HEK293 (cell line): Measurements from ENCODE around the gene ITGB4.

ENCODE experiments used
- ZNF274 ChIP-seq, 2 experiments: fragments of 200-500 bp in 1 of 2; fragments of 450-650 bp in 1 of 2; sonication (Bioruptor generic) in 1 of 2; formaldehyde crosslinking in 1 of 2; IDR thresholded peaks; 2 replicates each; pipeline versions ENCODE4 v1.5.1 to v1.6.1; 2014 to 2016; ENCODE audit warnings: borderline replicate concordance in 1 of 2, inconsistent platforms in 1 of 2, low read length in 1 of 2, missing biosample characterization in 1 of 2, missing genetic modification characterization in 1 of 2
- TF ChIP-seq, protein P1 (sequence below): fragments of 450-650 bp; formaldehyde crosslinking; IDR thresholded peaks from 2 replicates; pipeline ENCODE4 v1.5.1; 2016; ENCODE audit warnings: missing biosample characterization, missing genetic modification characterization
- TF ChIP-seq, protein P2 (sequence below): fragments of 450-650 bp; formaldehyde crosslinking; IDR thresholded peaks from 2 replicates; pipeline ENCODE4 v1.5.1; 2016; ENCODE audit warnings: missing biosample characterization, missing genetic modification characterization
- TF ChIP-seq, protein P3 (sequence below): fragments of 450-650 bp; formaldehyde crosslinking; IDR thresholded peaks from 2 replicates; pipeline ENCODE4 v1.5.1; 2016; ENCODE audit warnings: missing biosample characterization, missing genetic modification characterization
- TF ChIP-seq, protein P4 (sequence below): fragments of 450-650 bp; IDR thresholded peaks from 2 replicates; pipeline ENCODE4 v1.5.1; 2018; ENCODE audit warnings: missing biosample characterization, missing genetic modification characterization

DNA sequence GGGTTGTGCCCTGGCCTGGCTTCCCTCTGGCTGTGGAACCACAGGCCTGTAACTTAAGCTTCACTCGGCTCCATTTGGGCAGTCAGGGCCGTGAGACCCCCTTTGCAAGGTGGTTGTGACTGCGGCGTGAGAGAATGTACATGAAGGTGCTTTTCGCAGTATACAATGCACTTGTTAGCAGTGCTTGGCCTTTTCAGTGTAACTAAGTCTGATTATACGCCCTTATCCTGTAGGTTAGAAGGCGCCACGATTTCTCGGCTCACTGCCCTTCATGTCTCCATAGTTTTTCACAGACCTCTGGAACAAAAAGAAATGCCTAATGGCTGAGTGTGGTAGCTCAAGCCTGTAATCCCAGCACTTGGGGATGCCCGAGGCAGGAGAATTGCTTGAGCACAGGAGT, 40.8 kb upstream of the ITGB4 start:
- TF ChIP-seq, protein P1, sequence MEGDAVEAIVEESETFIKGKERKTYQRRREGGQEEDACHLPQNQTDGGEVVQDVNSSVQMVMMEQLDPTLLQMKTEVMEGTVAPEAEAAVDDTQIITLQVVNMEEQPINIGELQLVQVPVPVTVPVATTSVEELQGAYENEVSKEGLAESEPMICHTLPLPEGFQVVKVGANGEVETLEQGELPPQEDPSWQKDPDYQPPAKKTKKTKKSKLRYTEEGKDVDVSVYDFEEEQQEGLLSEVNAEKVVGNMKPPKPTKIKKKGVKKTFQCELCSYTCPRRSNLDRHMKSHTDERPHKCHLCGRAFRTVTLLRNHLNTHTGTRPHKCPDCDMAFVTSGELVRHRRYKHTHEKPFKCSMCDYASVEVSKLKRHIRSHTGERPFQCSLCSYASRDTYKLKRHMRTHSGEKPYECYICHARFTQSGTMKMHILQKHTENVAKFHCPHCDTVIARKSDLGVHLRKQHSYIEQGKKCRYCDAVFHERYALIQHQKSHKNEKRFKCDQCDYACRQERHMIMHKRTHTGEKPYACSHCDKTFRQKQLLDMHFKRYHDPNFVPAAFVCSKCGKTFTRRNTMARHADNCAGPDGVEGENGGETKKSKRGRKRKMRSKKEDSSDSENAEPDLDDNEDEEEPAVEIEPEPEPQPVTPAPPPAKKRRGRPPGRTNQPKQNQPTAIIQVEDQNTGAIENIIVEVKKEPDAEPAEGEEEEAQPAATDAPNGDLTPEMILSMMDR (tag by site-specific recombination), result no peak
- TF ChIP-seq ZNF274 (IDR thresholded peaks at IDR 0.05; ENCODE audit: low read length) (no peak), ZNF274 (tag by site-specific recombination; IDR thresholded peaks at IDR 0.05; ENCODE audit: borderline replicate concordance) (no peak)
- TF ChIP-seq, protein P2, sequence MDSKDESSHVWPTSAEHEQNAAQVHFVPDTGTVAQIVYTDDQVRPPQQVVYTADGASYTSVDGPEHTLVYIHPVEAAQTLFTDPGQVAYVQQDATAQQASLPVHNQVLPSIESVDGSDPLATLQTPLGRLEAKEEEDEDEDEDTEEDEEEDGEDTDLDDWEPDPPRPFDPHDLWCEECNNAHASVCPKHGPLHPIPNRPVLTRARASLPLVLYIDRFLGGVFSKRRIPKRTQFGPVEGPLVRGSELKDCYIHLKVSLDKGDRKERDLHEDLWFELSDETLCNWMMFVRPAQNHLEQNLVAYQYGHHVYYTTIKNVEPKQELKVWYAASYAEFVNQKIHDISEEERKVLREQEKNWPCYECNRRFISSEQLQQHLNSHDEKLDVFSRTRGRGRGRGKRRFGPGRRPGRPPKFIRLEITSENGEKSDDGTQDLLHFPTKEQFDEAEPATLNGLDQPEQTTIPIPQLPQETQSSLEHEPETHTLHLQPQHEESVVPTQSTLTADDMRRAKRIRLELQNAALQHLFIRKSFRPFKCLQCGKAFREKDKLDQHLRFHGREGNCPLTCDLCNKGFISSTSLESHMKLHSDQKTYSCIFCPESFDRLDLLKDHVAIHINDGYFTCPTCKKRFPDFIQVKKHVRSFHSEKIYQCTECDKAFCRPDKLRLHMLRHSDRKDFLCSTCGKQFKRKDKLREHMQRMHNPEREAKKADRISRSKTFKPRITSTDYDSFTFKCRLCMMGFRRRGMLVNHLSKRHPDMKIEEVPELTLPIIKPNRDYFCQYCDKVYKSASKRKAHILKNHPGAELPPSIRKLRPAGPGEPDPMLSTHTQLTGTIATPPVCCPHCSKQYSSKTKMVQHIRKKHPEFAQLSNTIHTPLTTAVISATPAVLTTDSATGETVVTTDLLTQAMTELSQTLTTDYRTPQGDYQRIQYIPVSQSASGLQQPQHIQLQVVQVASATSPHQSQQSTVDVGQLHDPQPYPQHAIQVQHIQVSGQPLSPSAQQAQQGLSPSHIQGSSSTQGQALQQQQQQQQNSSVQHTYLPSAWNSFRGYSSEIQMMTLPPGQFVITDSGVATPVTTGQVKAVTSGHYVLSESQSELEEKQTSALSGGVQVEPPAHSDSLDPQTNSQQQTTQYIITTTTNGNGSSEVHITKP (tag by site-specific recombination), result no peak
- TF ChIP-seq, protein P3, sequence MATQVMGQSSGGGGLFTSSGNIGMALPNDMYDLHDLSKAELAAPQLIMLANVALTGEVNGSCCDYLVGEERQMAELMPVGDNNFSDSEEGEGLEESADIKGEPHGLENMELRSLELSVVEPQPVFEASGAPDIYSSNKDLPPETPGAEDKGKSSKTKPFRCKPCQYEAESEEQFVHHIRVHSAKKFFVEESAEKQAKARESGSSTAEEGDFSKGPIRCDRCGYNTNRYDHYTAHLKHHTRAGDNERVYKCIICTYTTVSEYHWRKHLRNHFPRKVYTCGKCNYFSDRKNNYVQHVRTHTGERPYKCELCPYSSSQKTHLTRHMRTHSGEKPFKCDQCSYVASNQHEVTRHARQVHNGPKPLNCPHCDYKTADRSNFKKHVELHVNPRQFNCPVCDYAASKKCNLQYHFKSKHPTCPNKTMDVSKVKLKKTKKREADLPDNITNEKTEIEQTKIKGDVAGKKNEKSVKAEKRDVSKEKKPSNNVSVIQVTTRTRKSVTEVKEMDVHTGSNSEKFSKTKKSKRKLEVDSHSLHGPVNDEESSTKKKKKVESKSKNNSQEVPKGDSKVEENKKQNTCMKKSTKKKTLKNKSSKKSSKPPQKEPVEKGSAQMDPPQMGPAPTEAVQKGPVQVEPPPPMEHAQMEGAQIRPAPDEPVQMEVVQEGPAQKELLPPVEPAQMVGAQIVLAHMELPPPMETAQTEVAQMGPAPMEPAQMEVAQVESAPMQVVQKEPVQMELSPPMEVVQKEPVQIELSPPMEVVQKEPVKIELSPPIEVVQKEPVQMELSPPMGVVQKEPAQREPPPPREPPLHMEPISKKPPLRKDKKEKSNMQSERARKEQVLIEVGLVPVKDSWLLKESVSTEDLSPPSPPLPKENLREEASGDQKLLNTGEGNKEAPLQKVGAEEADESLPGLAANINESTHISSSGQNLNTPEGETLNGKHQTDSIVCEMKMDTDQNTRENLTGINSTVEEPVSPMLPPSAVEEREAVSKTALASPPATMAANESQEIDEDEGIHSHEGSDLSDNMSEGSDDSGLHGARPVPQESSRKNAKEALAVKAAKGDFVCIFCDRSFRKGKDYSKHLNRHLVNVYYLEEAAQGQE (tag by site-specific recombination), result no peak
- TF ChIP-seq, protein P4, sequence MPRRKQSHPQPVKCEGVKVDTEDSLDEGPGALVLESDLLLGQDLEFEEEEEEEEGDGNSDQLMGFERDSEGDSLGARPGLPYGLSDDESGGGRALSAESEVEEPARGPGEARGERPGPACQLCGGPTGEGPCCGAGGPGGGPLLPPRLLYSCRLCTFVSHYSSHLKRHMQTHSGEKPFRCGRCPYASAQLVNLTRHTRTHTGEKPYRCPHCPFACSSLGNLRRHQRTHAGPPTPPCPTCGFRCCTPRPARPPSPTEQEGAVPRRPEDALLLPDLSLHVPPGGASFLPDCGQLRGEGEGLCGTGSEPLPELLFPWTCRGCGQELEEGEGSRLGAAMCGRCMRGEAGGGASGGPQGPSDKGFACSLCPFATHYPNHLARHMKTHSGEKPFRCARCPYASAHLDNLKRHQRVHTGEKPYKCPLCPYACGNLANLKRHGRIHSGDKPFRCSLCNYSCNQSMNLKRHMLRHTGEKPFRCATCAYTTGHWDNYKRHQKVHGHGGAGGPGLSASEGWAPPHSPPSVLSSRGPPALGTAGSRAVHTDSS (tag by site-specific recombination), result no peak
